Effector memory CD4-positive, alpha-beta T cell (primary cell): ENCODE data around the gene RPS3.
"Not testable (repeated sequence)": the region's sequence is repeated elsewhere in the genome, so short reads cannot be mapped to it uniquely, and the experiment has no call there.

Experiments used
- DNase-seq, 3 donors: peaks; one replicate each; pipeline ENCODE4 v3.0.0-alpha.2; 2020
- H3K27ac ChIP-seq: 2 replicates; pipeline ENCODE4 v1.7.0; 2013; ENCODE audit warnings: mild to moderate bottlenecking, low read length, moderate library complexity; ENCODE audit not compliant: insufficient read depth, poor library complexity, severe bottlenecking
- H3K27me3 ChIP-seq: replicated peaks from 2 replicates; pipeline ENCODE4 v1.7.0; 2013; ENCODE audit warnings: mild to moderate bottlenecking, low read length; ENCODE audit not compliant: insufficient read depth, control insufficient read depth, poor library complexity, severe bottlenecking
- H3K36me3 ChIP-seq: 2 replicates; pipeline ENCODE4 v1.7.0; 2013; ENCODE audit warnings: mild to moderate bottlenecking, low read length, moderate library complexity; ENCODE audit not compliant: control insufficient read depth, insufficient read depth
- H3K4me1 ChIP-seq: 2 replicates; pipeline ENCODE4 v1.7.0; 2013; ENCODE audit warnings: low read length, mild to moderate bottlenecking; ENCODE audit not compliant: control insufficient read depth, insufficient read depth, poor library complexity, severe bottlenecking
- H3K4me3 ChIP-seq: 2 replicates; pipeline ENCODE4 v1.7.0; 2013; ENCODE audit warnings: low read length, low read depth, mild to moderate bottlenecking; ENCODE audit not compliant: insufficient read depth, poor library complexity, severe bottlenecking
- H3K9me3 ChIP-seq: 2 replicates; pipeline ENCODE4 v1.7.0; 2013; ENCODE audit warnings: mild to moderate bottlenecking, low read length, moderate library complexity; ENCODE audit not compliant: control insufficient read depth

Gene RPS3

GRCh38 chr11:75413146-75413545, 13.8 kb downstream of the RPS3 start:
- not testable (repeated sequence) for H3K4me3 ChIP-seq, H3K9me3 ChIP-seq, DNase-seq, H3K4me1 ChIP-seq, H3K27me3 ChIP-seq, H3K27ac ChIP-seq
- H3K36me3 ChIP-seq, result peaks cover 15% of the 10 kb centered on the region

GRCh38 chr11:75413864-75414263, 14.5 kb downstream of the RPS3 start:
- DNase-seq, result no peak
- Histone ChIP-seq H3K27ac (no peak overlapping the region), H3K9me3 (no peaks in the 10 kb centered on the region), H3K4me1 (no peaks in the 10 kb centered on the region), H3K36me3 (peaks cover 15% of the 10 kb centered on the region), H3K27me3 (no peaks in the 10 kb centered on the region), H3K4me3 (no peak overlapping the region)

DNA sequence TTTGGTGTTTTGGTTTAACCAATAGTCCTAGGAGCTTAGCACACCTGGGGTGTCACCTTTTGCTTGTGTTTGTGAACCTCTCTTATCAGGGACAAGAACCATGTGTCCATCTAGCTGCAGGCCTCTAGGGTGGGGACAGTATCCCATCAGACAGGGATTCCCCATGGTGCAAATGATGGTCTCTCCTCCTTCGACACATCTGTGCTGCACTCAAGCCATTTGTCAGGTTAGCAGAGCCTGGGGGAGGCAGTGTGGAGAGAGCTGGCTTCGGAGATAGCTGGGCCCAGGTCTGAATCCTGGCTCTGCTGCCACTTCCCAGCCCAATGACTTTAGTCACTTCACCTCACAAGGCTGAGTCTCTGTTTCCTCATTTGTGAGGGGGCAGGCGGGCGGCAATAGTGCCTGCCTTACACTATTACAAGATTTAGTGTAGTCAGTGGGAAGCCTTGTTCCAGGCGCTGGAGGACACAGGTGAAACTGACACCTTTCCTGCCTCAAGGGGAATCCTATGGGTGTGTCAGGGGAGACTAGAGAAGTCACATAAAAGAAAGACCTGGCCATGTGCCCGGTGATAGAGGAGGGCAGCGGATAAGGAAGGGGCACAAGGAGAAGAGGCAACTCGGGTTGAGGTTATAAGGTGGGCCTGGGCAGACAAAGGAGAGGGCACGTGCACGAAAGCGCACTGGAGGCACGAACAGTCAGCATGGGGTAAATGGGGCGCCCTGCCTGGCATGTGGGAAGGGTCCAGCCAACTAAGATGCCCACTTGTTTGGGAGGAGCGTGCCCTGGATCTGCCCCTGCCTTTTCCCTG, 21.1 kb downstream of the RPS3 start:
- Histone ChIP-seq H3K4me3 (no peak overlapping the region), H3K27me3 (no peaks in the 10 kb centered on the region), H3K27ac (no peak overlapping the region), H3K4me1 (no peaks in the 10 kb centered on the region), H3K9me3 (no peaks in the 10 kb centered on the region), H3K36me3 (no peaks in the 10 kb centered on the region)
- no peak for DNase-seq

DNA sequence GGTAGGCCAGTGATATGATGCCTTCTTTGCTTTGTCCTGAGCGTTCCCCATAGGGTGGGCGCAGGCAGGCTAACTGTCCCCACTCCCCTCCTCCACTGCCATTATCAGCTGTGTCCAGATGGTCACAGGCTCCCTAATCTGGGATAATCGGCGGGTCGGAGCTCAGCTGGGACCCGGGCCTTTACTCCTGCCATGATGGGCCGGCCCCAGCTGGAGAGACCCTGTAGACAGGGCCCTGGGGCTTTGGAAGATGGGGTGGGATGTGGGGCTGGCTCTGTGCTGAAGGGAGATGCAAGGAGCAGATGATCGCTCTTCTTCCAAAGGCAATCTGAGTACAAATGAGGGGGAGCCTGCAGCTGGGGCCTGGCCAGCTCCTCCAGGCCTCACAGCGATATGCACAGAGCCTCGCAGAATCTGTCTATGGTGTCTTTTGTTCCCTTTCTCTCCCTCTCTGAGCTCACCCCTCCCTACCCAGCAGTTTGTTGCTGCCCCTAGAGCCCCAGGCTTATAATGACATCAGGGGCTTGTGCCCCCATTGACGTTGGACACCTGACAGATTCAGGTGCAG, 21.8 kb downstream of the RPS3 start:
- DNase-seq, result no peak
- no peaks in the 10 kb centered on the region for H3K27me3 ChIP-seq
- no peak overlapping the region for H3K4me3 ChIP-seq
- H3K9me3 ChIP-seq, result no peaks in the 10 kb centered on the region
- no peak overlapping the region for H3K27ac ChIP-seq
- no peaks in the 10 kb centered on the region for H3K36me3 ChIP-seq
- H3K4me1 ChIP-seq, result no peaks in the 10 kb centered on the region

DNA sequence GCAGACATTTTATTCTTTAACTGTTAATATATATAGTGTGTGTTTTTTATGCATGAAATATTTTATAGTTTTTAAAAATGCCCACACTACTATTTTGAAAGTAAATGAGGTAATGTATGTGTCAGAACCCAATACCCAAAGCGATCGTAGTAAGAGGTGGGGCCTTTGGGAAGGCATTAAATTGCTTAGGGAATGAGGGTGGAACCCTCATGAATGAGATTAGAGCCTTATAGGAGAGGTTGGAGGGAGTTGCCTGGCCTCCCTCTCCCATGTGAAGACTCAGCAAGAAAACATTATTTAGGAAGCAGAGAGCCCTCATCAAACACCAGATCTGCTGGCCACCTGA, 22.6 kb downstream of the RPS3 start:
- H3K36me3 ChIP-seq, result no peaks in the 10 kb centered on the region
- no peaks in the 10 kb centered on the region for H3K27me3 ChIP-seq
- H3K4me1 ChIP-seq, result no peaks in the 10 kb centered on the region
- H3K9me3 ChIP-seq, result no peaks in the 10 kb centered on the region
- no peak for DNase-seq
- H3K27ac ChIP-seq, result no peak overlapping the region
- no peak overlapping the region for H3K4me3 ChIP-seq

GRCh38 chr11:75422248-75423231, 23.2 kb downstream of the RPS3 start:
- Histone ChIP-seq H3K27ac (no peak overlapping the region), H3K36me3 (no peaks in the 10 kb centered on the region), H3K4me1 (no peaks in the 10 kb centered on the region), H3K27me3 (no peaks in the 10 kb centered on the region), H3K9me3 (no peaks in the 10 kb centered on the region), H3K4me3 (no peak overlapping the region)
- DNase-seq, result no peak

DNA sequence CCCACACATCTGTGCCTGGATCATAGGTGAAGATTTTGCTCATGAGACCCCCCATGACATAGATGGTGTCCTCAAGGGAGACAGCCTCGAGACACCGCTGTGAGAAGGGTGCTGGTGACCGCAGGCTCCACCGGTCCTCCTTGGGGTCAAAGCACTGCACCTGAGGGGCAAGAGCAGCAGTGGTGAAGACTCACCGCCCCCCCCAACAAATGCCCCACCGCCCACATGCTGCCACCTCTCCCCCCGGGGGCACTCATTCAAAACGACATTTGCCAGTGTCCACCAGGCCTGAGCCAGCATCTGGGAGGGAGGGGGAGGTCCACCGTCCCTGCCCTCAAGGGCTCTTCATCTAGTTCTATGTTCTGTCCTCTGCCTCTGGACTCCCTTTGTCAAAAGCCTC, 24.4 kb downstream of the RPS3 start:
- H3K4me3 ChIP-seq, result no peak overlapping the region
- no peaks in the 10 kb centered on the region for H3K4me1 ChIP-seq
- no peaks in the 10 kb centered on the region for H3K36me3 ChIP-seq
- no peak for DNase-seq
- H3K27ac ChIP-seq, result no peak overlapping the region
- no peaks in the 10 kb centered on the region for H3K9me3 ChIP-seq
- no peaks in the 10 kb centered on the region for H3K27me3 ChIP-seq

DNA sequence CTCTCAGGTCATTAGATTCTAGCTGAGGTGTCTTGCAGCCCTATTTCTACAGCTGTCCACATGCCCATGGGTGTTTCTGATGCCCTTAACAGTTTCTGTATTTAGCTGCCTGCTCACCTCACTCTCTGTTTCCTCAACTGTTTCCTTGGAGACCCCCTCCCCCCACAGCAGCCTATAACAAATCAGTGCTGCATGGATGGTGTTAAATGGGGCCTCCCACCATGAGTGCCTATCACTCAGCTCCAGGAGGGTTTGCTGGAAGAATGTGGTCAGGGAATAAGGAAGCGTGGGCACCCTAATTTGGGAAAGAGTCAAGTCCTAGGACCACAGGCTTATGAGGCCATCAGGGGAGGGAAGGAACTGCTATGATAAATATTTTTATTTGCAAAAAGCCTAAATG, 25.1 kb downstream of the RPS3 start:
- H3K4me3 ChIP-seq, result no peak overlapping the region
- H3K27me3 ChIP-seq, result no peaks in the 10 kb centered on the region
- no peaks in the 10 kb centered on the region for H3K9me3 ChIP-seq
- H3K4me1 ChIP-seq, result no peaks in the 10 kb centered on the region
- no peak overlapping the region for H3K27ac ChIP-seq
- DNase-seq, result no peak
- H3K36me3 ChIP-seq, result no peaks in the 10 kb centered on the region

DNA sequence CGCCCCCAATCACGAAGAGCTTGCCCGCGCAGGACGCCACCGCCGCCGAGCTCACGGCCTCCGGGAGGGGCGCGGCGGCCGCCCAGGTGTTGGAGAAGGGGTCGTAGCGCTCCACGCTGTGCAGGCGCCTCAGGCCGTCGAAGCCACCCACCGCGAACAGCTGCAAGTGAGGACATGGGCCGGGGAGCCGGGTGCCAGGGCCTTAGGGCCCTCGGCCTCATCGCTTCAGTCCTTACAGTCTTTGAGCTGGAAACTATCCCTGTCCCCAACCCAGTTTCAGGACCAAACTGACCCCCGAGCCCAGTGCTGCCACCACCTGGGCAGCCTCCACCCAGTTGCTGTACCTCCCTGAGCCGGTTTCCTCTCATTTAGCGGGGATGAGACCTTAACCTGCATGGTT, 26.1 kb downstream of the RPS3 start:
- no peaks in the 10 kb centered on the region for H3K9me3 ChIP-seq
- no peak overlapping the region for H3K27ac ChIP-seq
- no peaks in the 10 kb centered on the region for H3K27me3 ChIP-seq
- H3K36me3 ChIP-seq, result no peaks in the 10 kb centered on the region
- H3K4me3 ChIP-seq, result no peak overlapping the region
- DNase-seq, result no peak
- peaks cover 2% of the 10 kb centered on the region for H3K4me1 ChIP-seq

DNA sequence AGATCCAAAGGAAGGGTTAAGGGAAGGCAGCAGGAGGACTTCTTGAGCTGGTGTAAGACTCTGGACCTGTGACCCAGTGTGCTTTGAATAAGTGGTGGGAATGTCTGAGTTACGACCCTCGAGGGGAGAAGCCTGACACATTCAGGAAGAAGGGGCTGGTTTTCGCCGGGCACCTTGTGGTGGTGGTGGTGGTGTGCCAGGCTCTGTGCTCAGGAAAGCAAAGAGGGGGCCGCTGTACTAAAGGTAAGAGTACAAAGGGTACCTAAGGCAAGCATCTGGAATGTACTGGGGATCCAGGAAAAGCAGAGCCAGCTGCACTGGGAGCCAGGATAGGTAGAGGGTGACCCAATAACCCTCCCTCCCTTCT, 27.4 kb downstream of the RPS3 start:
- Histone ChIP-seq H3K27me3 (peaks cover 5% of the 10 kb centered on the region), H3K36me3 (no peaks in the 10 kb centered on the region), H3K4me3 (no peak overlapping the region), H3K4me1 (peaks cover 11% of the 10 kb centered on the region), H3K9me3 (no peaks in the 10 kb centered on the region), H3K27ac (no peak overlapping the region)
- DNase-seq, result no peak
